Kasumi-1 (cell line): ENCODE results near the gene VSX2.

Experiments
- DNase-seq, 2 experiments: peaks; one replicate each; lab custom pipeline; 2025; lab: John Stamatoyannopoulos, UW

Gene VSX2

GRCh38 chr14:74302152-74302628, 62.9 kb downstream of the VSX2 start:
- peak; percentile 79 to 89 for DNase-seq

- DNase-seq = peak; percentile 93 to 95
Measured at GRCh38 chr14:74302634-74303569, 63.7 kb downstream of the VSX2 start, which contains the start of gene ABCD4. TSS of gene ABCD4 (minus strand) at chr14:74302934. CDS start at chr14:74302912, 22 bp downstream.

- no peak for DNase-seq
Measured at GRCh38 chr14:74308695-74309094, 69.4 kb downstream of the VSX2 start.

- DNase-seq = peak; percentile 6 to 7
Measured at GRCh38 chr14:74309125-74310022, 70.1 kb downstream of the VSX2 start.

GRCh38 chr14:74312161-74312560, 72.9 kb downstream of the VSX2 start:
- DNase-seq = no peak
